ENCODE results near the gene ABLIM2. TPM values are rescaled to one million over a fixed set of nuclear protein-coding genes. Genes with fewer than 3 reads are reported as not detected.

ABLIM2 gene
- total and polyA plus RNA-seq, 10 of the 15 experiments (the other 5 are each of a cell fraction or from before 2014, with no cell fraction given) = 0.03 to 0.15 (median 0.05) TPM; not detected in 7

DNA sequence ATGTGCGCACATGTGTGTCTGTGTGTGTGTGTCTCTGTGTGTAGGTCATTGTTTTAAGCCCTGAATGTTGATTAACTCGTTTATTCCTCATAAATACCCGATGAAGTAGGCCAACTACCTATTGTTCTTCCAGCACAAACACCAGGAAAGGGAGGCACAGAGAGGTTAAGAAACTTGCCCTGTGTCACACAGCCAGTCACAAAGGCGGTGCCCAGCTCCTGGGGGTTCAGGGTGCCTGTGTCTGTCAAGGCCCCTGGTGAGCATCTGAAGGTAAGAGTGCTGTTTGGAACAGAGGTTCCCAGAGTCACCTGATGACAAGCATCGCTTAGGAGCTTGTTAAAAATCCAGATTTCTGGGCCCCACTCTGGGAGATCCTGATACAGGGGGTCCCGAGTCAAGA, 22.5 kb upstream of the ABLIM2 start:
- ATAC-seq = no peak
- in situ Hi-C loops (cut with MboI) = no loop called here

More for the DNA sequence above, 22.5 kb upstream of the ABLIM2 start:
- Histone ChIP-seq H3K27ac (ENCODE audit: control insufficient read depth, insufficient read depth) (no peak overlapping the region), H3K79me2 (ENCODE audit: control insufficient read depth, insufficient read depth, low read length) (no peaks in the 10 kb centered on the region), H3K27me3 (replicated peaks in 1 of 2; ENCODE audit: control insufficient read depth in 2 of 2, insufficient read depth in 2 of 2, low read length in 1 of 2) (no peaks in the 10 kb centered on the region), H3K4me3 (no peak overlapping the region), H4K20me1 (ENCODE audit: control insufficient read depth, insufficient read depth) (no peaks in the 10 kb centered on the region), H3K4me1 (ENCODE audit: control insufficient read depth, insufficient read depth, low read length) (no peaks in the 10 kb centered on the region), H3K9ac (ENCODE audit: control insufficient read depth, insufficient read depth, low read length) (no peak overlapping the region), H3K36me3 (ENCODE audit: control insufficient read depth in 2 of 2, insufficient read depth in 2 of 2, low read length in 1 of 2) (no peaks in the 10 kb centered on the region), H3K4me2 (ENCODE audit: control insufficient read depth, insufficient read depth) (no peak overlapping the region), H2AFZ (ENCODE audit: control insufficient read depth, low read depth, low read length) (no peak overlapping the region), H3K9me3 (replicated peaks; ENCODE audit: control insufficient read depth, insufficient read depth, low read length) (no peaks in the 10 kb centered on the region; the same call in 2 of the 3 replicates)
- SMC1A ChIA-PET (ENCODE audit: uncharacterized antibody, unreplicated experiment) = no interaction called here
- POLR2A ChIA-PET = no interaction called here
- TF ChIP-seq HCFC1 (IDR thresholded peaks at IDR 0.05; ENCODE audit: low read length) = no peak
- no peak for TF ChIP-seq IKZF1 (conservative IDR thresholded peaks at IDR 0.05)
- TF ChIP-seq, protein P1, sequence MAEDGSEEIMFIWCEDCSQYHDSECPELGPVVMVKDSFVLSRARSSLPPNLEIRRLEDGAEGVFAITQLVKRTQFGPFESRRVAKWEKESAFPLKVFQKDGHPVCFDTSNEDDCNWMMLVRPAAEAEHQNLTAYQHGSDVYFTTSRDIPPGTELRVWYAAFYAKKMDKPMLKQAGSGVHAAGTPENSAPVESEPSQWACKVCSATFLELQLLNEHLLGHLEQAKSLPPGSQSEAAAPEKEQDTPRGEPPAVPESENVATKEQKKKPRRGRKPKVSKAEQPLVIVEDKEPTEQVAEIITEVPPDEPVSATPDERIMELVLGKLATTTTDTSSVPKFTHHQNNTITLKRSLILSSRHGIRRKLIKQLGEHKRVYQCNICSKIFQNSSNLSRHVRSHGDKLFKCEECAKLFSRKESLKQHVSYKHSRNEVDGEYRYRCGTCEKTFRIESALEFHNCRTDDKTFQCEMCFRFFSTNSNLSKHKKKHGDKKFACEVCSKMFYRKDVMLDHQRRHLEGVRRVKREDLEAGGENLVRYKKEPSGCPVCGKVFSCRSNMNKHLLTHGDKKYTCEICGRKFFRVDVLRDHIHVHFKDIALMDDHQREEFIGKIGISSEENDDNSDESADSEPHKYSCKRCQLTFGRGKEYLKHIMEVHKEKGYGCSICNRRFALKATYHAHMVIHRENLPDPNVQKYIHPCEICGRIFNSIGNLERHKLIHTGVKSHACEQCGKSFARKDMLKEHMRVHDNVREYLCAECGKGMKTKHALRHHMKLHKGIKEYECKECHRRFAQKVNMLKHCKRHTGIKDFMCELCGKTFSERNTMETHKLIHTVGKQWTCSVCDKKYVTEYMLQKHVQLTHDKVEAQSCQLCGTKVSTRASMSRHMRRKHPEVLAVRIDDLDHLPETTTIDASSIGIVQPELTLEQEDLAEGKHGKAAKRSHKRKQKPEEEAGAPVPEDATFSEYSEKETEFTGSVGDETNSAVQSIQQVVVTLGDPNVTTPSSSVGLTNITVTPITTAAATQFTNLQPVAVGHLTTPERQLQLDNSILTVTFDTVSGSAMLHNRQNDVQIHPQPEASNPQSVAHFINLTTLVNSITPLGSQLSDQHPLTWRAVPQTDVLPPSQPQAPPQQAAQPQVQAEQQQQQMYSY (CRISPR knock-in tag; IDR thresholded peaks at IDR 0.05) = no peak
- TF ChIP-seq CHD1 (IDR thresholded peaks at IDR 0.05; ENCODE audit: low read depth, low read length) = no peak
- no peak for TF ChIP-seq NFYA (IDR thresholded peaks at IDR 0.05; ENCODE audit: borderline replicate concordance, low read depth, low read length)
- TF ChIP-seq SMARCA5 (IDR thresholded peaks at IDR 0.05) = no peak
- TF ChIP-seq, protein P2, sequence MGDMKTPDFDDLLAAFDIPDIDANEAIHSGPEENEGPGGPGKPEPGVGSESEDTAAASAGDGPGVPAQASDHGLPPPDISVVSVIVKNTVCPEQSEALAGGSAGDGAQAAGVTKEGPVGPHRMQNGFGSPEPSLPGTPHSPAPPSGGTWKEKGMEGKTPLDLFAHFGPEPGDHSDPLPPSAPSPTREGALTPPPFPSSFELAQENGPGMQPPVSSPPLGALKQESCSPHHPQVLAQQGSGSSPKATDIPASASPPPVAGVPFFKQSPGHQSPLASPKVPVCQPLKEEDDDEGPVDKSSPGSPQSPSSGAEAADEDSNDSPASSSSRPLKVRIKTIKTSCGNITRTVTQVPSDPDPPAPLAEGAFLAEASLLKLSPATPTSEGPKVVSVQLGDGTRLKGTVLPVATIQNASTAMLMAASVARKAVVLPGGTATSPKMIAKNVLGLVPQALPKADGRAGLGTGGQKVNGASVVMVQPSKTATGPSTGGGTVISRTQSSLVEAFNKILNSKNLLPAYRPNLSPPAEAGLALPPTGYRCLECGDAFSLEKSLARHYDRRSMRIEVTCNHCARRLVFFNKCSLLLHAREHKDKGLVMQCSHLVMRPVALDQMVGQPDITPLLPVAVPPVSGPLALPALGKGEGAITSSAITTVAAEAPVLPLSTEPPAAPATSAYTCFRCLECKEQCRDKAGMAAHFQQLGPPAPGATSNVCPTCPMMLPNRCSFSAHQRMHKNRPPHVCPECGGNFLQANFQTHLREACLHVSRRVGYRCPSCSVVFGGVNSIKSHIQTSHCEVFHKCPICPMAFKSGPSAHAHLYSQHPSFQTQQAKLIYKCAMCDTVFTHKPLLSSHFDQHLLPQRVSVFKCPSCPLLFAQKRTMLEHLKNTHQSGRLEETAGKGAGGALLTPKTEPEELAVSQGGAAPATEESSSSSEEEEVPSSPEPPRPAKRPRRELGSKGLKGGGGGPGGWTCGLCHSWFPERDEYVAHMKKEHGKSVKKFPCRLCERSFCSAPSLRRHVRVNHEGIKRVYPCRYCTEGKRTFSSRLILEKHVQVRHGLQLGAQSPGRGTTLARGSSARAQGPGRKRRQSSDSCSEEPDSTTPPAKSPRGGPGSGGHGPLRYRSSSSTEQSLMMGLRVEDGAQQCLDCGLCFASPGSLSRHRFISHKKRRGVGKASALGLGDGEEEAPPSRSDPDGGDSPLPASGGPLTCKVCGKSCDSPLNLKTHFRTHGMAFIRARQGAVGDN (IDR thresholded peaks at IDR 0.05) = no peak
- TF ChIP-seq, protein P3, sequence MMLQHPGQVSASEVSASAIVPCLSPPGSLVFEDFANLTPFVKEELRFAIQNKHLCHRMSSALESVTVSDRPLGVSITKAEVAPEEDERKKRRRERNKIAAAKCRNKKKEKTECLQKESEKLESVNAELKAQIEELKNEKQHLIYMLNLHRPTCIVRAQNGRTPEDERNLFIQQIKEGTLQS (IDR thresholded peaks at IDR 0.05; ENCODE audit: borderline replicate concordance, extremely low read depth, low read depth, low read length) = no peak
- TF ChIP-seq MYC (IDR thresholded peaks at IDR 0.05; ENCODE audit: insufficient read depth, insufficient read length, insufficient replicate concordance, low read length, severe bottlenecking) = no peak
- intact Hi-C loops (cut with micrococcal nuclease; ENCODE audit: unreplicated experiment) = no loop called here
- RAD21 ChIA-PET (ENCODE audit: unreplicated experiment) = no interaction called here
- 49% methylated on average over 6 of the region's 6 CpGs for WGBS (ENCODE audit: insufficient coverage, insufficient replicate concordance, low lambda C conversion rate, missing lambda C conversion rate)
- no peak for FAIRE-seq
- no TSS peak for BruUV-seq (replicated peaks)
- CTCF ChIA-PET = no interaction called here
- DNase-seq (ENCODE audit: low read depth, low spot score) = no peak
